EH (cell line): Measurements from ENCODE around the gene ZFP36.
A peak's percentile ranks its signal among the peaks of the same experiment; 100 is the strongest.
"Not testable (repeated sequence)": the region's sequence is repeated elsewhere in the genome, so short reads cannot be mapped to it uniquely, and the experiment has no call there.

Source experiments
- DNase-seq: peaks from one replicate; pipeline ENCODE4 v3.0.0-alpha.2; 2015; ENCODE audit warnings: low read depth

The ZFP36 gene

DNA sequence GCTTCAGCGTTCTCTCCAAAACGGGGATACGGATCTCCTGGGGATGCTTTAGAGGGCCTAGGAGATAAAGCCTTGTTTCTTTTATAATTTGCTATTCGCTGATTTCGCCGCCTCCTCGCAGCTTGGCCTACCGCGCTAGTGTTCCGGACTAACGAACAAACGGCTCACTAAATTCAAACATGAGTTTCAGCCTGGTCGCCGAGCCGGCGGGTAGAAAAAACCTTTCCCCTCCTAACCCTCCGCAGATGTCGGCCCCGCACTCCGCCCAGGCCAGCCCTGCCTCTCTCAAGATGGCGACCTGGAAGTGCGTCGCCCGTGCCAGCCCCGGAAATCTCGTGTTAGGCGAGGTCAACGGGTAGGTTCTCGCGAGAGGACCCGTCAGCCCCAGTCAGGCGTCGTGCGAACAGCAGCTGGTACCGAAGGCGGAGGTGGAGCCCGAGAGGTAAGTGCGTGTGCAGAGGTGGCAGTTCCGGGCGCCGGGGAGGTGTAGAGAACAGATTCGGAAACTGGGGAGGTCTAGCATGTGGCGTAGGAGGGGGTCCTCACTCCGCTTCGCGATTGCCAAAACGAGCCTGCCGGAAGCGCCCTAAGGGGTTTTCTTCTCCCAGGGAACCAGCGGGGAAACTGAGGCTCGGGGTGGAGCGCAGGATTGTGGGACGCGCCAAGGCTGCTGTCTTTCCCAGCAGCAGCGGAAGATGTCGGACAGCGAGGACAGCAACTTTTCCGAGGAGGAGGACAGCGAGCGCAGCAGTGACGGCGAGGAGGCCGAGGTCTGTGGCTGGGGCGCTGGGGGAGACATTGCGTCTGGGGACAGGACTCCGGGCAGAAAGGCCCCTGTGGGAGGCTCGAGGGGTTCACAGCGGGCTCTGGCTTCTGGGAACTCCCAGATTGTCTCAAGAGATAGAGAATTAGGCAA lies 38.8 kb downstream of the ZFP36 start, which contains the start of gene SUPT5H:
TSS of gene SUPT5H (plus strand) at position 387 of the 916 bp plus-strand sequence. CDS start at position 696, 309 bp downstream.
- peak; percentile 98 for DNase-seq

DNA sequence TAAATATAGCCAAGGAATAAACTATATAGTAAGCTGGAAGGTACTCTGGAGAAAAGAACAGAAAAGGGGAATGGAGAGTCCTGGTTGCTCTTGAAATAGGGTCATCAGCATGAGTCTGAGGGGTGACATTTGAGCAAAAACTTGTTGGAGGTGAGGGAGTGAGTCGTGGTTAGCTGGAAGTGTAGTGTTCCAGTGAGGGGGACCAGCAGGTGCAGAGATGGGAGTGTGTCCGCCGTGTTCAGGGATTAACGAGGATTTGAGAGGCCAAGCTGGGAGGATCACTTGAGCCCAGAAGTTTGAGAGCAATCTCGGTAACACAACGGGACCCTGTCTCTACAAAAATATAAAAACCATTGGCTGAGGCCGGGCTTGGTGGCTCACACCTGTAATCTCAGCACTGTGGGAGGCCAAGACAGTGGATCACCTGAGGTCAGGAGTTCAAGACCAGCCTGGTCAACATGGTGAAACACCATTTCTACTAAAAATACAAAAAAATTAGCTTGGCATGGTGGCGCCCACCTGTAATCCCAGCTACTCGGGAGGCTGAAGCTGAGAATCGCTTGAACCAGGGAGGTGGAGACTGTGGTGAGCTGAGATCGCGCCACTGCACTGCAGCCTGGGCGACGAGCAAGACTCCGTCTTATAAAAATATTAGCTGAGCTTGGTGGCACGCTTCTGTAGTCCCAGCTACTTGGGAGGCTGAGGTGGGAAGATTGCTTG lies 39.9 kb downstream of the ZFP36 start:
- no peak for DNase-seq

DNA sequence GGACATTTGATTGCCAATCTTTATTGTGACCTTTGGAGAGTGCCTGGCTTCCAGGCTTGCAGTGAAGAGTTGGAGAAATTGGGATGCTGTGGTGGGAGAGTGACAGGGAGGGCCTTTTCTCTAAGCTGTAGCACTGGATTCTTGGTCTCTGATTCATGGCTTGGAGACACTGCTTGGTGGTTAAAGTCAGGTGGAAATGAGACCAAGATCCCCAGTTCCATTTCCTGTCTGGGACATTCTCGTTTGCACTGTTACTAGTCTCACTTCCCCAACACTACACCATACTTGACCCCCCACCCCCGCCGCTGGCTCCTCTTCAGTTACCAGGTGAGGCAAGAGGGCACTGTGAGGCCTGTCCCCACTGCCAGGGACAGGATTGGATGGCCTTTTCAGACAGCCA lies 41.6 kb downstream of the ZFP36 start:
- peak; percentile 76 for DNase-seq

DNA sequence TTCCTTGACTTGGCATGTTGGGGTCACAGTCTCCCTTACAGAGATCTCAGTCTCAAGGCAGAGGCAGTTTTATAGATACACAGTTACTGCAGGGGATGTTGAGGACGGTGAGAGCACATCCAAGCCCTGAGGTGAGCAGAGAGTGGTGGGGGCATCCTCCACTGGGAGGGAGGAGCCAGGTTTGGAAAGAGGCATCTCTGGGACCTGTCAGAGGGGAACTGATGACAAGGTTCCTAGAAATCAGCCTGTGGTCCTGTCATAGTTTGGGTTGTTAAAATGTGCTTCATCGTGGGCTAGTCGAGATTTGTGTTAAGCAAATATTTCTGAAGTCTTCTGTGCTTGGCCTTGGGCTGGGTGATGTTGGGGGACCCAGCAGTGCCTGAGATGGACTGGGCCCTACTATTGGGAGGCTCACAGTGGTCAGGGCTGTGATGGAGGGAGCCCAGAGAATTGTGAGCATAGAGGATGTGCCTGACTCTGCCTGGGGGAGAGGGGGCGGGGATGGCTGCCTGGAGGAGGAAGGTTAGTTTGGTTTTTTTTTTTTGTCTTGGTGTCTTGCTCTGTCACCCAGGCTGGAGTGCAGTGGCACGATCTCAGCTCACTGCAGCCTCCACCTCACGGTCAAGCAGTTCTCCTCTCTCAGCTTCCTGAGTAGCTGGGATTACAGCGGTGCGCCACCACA lies 42.6 kb downstream of the ZFP36 start:
- DNase-seq: no peak

DNA sequence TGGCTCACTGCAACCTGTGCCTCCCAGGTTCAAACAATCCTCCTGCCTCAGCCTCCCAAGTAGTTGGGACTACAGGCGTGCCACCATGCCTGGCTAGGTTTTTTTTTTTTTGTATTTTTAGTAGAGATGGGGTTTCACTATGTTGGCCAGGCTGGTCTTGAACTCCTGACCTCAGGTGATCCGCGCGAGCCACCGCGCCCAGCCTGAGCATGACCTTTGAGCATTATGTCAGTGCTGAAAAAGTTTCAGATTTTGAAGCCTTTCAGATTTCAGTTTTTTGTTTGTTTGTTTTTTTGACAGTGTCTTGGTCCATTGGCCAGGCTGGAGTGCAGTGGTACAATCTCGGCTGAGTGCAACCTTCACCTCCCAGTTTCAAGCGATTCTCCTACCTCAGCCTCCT lies 44.6 kb downstream of the ZFP36 start:
- not testable (repeated sequence) for DNase-seq
